ENCODE results near the gene ATP1B1. TPM values are rescaled to one million over a fixed set of nuclear protein-coding genes. Genes with fewer than 3 reads are reported as not detected.

The ATP1B1 gene
- total RNA-seq, 4 donors from 2014 or later = 87.0 to 222 (median 153) TPM

DNA sequence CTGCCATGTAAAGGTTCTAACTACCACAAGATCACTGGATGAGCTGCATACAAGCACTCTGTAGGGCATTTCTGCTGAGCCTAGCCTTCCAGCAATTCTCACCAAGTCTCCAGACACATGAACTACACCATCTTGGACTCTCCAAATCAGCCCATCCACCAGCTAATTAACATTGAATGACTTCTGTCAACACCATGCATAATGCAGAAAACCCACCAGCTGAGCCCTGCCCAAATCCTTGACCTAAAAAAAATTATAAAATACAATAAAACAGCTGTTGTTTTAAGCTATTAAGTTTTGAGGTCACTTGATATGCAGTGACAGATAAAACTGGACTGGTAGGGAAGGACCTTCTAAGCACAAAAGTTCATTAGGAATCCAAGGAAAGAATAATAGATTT is 44.3 kb upstream of the ATP1B1 start:
- intact Hi-C loops (cut with DNase I) = no loop called here
- Histone ChIP-seq H3K27ac (no peak overlapping the region), H3K27me3 (no peaks in the 10 kb centered on the region), H3K9me3 (peaks cover 0 to 11% (median 6%) of the 10 kb centered on the region in 3 donors), H3K4me3 (no peak overlapping the region), H3K36me3 (no peaks in the 10 kb centered on the region), H3K4me1 (peaks cover 0 to 11% (median 0%) of the 10 kb centered on the region in 3 donors)
- DNase-seq = no peak
- no peak for TF ChIP-seq POLR2A (IDR thresholded peaks at IDR 0.05)
- TF ChIP-seq, protein P1, sequence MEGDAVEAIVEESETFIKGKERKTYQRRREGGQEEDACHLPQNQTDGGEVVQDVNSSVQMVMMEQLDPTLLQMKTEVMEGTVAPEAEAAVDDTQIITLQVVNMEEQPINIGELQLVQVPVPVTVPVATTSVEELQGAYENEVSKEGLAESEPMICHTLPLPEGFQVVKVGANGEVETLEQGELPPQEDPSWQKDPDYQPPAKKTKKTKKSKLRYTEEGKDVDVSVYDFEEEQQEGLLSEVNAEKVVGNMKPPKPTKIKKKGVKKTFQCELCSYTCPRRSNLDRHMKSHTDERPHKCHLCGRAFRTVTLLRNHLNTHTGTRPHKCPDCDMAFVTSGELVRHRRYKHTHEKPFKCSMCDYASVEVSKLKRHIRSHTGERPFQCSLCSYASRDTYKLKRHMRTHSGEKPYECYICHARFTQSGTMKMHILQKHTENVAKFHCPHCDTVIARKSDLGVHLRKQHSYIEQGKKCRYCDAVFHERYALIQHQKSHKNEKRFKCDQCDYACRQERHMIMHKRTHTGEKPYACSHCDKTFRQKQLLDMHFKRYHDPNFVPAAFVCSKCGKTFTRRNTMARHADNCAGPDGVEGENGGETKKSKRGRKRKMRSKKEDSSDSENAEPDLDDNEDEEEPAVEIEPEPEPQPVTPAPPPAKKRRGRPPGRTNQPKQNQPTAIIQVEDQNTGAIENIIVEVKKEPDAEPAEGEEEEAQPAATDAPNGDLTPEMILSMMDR (IDR thresholded peaks at IDR 0.05) = no peak

DNA sequence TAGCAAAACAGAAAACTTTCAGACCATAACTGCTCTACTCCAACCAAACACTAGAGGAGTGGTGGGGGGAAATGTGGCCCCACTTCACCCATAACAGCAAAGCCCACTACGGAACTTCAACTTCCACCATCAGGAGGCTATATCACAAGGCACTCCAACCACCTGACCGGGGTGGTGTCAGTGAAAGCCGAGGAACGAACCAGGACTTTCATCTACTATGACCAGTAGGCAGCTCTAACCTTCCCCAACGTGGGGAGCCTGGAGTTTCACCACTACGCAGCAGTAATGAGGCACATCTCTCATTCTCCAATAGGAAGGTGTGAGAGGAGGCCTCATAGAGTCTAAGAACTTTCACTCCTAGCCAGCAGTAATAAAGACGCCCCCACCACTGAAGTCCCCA is 42.4 kb upstream of the ATP1B1 start:
- no peak for DNase-seq
- Histone ChIP-seq H3K4me1 (peaks cover 0 to 11% (median 0%) of the 10 kb centered on the region in 3 donors), H3K9me3 (peaks cover 0 to 11% (median 6%) of the 10 kb centered on the region in 3 donors), H3K27me3 (no peaks in the 10 kb centered on the region), H3K36me3 (no peaks in the 10 kb centered on the region), H3K27ac (no peak overlapping the region), H3K4me3 (no peak overlapping the region)
- 86 to 89% methylated on average over 6 of the region's 7 CpGs for WGBS, 2 donors
- intact Hi-C loops (cut with DNase I) = no loop called here
- TF ChIP-seq, protein P1 (IDR thresholded peaks at IDR 0.05) = no peak
- no peak for TF ChIP-seq POLR2A (IDR thresholded peaks at IDR 0.05)

DNA sequence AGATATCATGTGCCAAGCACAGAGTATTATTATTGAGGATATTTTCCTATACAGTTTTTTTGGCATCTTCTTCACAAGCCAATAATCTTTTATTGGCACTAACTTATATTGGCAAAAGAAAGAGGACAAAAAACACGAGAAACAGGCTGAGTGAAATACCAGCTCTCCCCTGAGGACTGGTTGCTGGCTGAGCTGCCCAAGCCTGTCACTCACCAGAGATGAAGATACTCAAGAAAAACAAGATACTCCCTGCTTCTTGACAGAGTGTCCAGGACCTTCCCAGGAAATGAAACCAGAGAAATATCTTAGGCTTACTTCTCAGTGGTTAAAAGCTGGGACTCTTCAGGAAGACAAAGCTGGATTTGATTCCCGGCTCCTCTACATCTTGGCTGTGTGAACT is 35.9 kb upstream of the ATP1B1 start:
- TF ChIP-seq, protein P1 (IDR thresholded peaks at IDR 0.05) = no peak
- no peak for TF ChIP-seq POLR2A (IDR thresholded peaks at IDR 0.05)
- peak overlapping the region in 2 of 4 donors; percentile 50 to 65 for H3K27ac ChIP-seq
- no peaks in the 10 kb centered on the region for H3K36me3 ChIP-seq
- peaks cover 0 to 29% (median 0%) of the 10 kb centered on the region in 3 donors for H3K4me1 ChIP-seq
- 44 to 46% methylated on average over 2 of the region's 2 CpGs for WGBS, 2 donors
- DNase-seq = no peak
- intact Hi-C loops (cut with DNase I) = no loop called here
- H3K4me3 ChIP-seq = peak overlapping the region in 1 of 4 donors; percentile 4
- H3K9me3 ChIP-seq = peaks cover 0 to 7% (median 6%) of the 10 kb centered on the region in 3 donors
- no peaks in the 10 kb centered on the region for H3K27me3 ChIP-seq

- 72 to 77% methylated on average over 3 of the region's 3 CpGs for WGBS, 2 donors
- DNase-seq = no peak
- no peaks in the 10 kb centered on the region for H3K36me3 ChIP-seq
- H3K4me1 ChIP-seq = peaks cover 0 to 29% (median 0%) of the 10 kb centered on the region in 3 donors
- H3K27ac ChIP-seq = peak overlapping the region in 2 of 4 donors; percentile 50 to 65
- peak overlapping the region in 1 of 4 donors; percentile 4 for H3K4me3 ChIP-seq
- no peaks in the 10 kb centered on the region for H3K27me3 ChIP-seq
- TF ChIP-seq, protein P1 (IDR thresholded peaks at IDR 0.05) = peak in 1 of 6 experiments; percentile 27
- TF ChIP-seq POLR2A (IDR thresholded peaks at IDR 0.05) = no peak
- H3K9me3 ChIP-seq = peaks cover 0 to 7% (median 6%) of the 10 kb centered on the region in 3 donors
- intact Hi-C loops (cut with DNase I) = no loop called here
Observed at GRCh38 chr1:169070958-169071357, 35.5 kb upstream of the ATP1B1 start.

DNA sequence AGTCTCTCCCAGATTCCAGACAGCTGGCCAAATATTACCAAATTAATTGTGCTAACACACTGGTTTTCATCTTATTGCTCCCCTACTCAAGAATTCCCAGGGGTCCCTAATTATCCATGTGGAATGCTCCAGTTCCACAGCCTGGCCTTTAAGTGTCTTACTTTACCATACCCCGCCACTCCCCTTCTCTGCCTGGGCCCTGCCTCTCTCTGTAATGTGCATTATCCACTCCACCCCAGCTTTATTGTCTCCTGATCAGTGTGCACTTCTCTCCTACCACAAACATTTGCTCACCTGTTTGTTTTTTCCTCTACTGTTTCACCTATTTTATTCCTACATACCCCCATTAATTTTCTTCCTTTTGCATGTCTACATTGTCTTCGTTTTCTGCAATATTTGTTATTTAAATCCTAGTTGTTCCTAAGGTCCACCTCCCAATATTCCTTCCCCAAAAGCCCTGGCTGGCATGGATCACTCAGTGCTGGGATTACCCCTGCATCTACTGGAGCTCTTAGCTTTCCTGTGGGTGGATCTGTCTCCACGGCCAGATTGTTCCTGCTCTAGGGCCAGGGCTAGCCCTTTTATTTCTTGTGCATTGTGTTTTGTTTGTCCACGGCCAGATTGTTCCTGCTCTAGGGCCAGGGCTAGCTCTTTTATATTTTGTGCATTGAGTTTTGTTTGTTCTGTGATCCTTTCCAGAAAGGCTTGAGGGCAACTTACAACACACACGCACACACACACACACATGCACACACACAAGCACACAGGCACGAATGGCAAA is 33.4 kb upstream of the ATP1B1 start:
- H3K27me3 ChIP-seq = no peaks in the 10 kb centered on the region
- H3K36me3 ChIP-seq = no peaks in the 10 kb centered on the region
- intact Hi-C loops (cut with DNase I) = no loop called here
- H3K4me1 ChIP-seq = peaks cover 0 to 35% (median 0%) of the 10 kb centered on the region in 3 donors
- 42% methylated on average over 6 of the region's 6 CpGs for WGBS, 2 donors
- peak overlapping the region in 3 of 4 donors; percentile 48 to 80 (median 62) for H3K27ac ChIP-seq
- H3K4me3 ChIP-seq = no peak overlapping the region
- TF ChIP-seq, protein P1 (IDR thresholded peaks at IDR 0.05) = no peak
- no peak for TF ChIP-seq POLR2A (IDR thresholded peaks at IDR 0.05)
- no peak for DNase-seq
- H3K9me3 ChIP-seq = no peaks in the 10 kb centered on the region
